Nephron progenitor cell (in vitro differentiated cells): ENCODE measurements around the gene OLAH.

ENCODE experiments used
- DNase-seq: peaks from one replicate; pipeline ENCODE4 v3.0.0; 2021
- H3K27ac Mint-ChIP-seq: 2 replicates; pipeline ENCODE4 v1.8.0; 2021; ENCODE audit warnings: mild to moderate bottlenecking, moderate library complexity, mixed read lengths
- H3K27me3 Mint-ChIP-seq: 2 replicates; pipeline ENCODE4 v1.8.0; 2021; ENCODE audit warnings: mild to moderate bottlenecking, low read depth, mixed read lengths; ENCODE audit not compliant: poor library complexity
- H3K36me3 Mint-ChIP-seq: 2 replicates; pipeline ENCODE4 v1.8.0; 2021; ENCODE audit warnings: low read depth, mixed read lengths
- H3K4me1 Mint-ChIP-seq: 2 replicates; pipeline ENCODE4 v1.8.0; 2021; ENCODE audit warnings: mixed read lengths
- H3K4me3 Mint-ChIP-seq: 2 replicates; pipeline ENCODE4 v1.8.0; 2021; ENCODE audit warnings: mild to moderate bottlenecking, moderate library complexity, mixed read lengths
- H3K9me3 Mint-ChIP-seq: 2 replicates; pipeline ENCODE4 v1.8.0; 2021; ENCODE audit warnings: mild to moderate bottlenecking, moderate library complexity, mixed read lengths
- TF ChIP-seq, protein P1 (sequence below): fragments of 200-600 bp; sonication (generic); IDR thresholded peaks from 2 replicates; pipeline ENCODE4 v1.5.0; 2021; ENCODE audit warnings: antibody characterized with exemption

Gene OLAH

GRCh38 chr10:15097011-15097812 lies 53.5 kb downstream of the OLAH start, which contains the start of gene RPP38:
TSS of gene RPP38 (plus strand) at chr10:15097355. CDS start at chr10:15103315, 5,960 bp downstream.
- H3K27me3 Mint-ChIP-seq = peaks cover 16% of the 10 kb centered on the region
- H3K4me3 Mint-ChIP-seq = peak within 1 kb of the TSS; percentile 99
- peak within 1 kb of the TSS; percentile 99 for H3K27ac Mint-ChIP-seq
- DNase-seq = peak; percentile 98
- H3K36me3 Mint-ChIP-seq = peaks cover 20% of the 10 kb centered on the region
- TF ChIP-seq, protein P1, sequence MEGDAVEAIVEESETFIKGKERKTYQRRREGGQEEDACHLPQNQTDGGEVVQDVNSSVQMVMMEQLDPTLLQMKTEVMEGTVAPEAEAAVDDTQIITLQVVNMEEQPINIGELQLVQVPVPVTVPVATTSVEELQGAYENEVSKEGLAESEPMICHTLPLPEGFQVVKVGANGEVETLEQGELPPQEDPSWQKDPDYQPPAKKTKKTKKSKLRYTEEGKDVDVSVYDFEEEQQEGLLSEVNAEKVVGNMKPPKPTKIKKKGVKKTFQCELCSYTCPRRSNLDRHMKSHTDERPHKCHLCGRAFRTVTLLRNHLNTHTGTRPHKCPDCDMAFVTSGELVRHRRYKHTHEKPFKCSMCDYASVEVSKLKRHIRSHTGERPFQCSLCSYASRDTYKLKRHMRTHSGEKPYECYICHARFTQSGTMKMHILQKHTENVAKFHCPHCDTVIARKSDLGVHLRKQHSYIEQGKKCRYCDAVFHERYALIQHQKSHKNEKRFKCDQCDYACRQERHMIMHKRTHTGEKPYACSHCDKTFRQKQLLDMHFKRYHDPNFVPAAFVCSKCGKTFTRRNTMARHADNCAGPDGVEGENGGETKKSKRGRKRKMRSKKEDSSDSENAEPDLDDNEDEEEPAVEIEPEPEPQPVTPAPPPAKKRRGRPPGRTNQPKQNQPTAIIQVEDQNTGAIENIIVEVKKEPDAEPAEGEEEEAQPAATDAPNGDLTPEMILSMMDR = no peak
- H3K4me1 Mint-ChIP-seq = peaks cover 41% of the 10 kb centered on the region
- H3K9me3 Mint-ChIP-seq = no peaks in the 10 kb centered on the region

GRCh38 chr10:15099886-15100285 lies 56.1 kb downstream of the OLAH start:
- TF ChIP-seq, protein P1 = no peak
- peaks cover 52% of the 10 kb centered on the region for H3K4me1 Mint-ChIP-seq
- peaks cover 6% of the 10 kb centered on the region for H3K27me3 Mint-ChIP-seq
- peak overlapping the region; percentile 28 for H3K4me3 Mint-ChIP-seq
- DNase-seq = no peak
- H3K36me3 Mint-ChIP-seq = peaks cover 36% of the 10 kb centered on the region
- no peak overlapping the region for H3K27ac Mint-ChIP-seq
- no peaks in the 10 kb centered on the region for H3K9me3 Mint-ChIP-seq

GRCh38 chr10:15103513-15103912 lies 59.8 kb downstream of the OLAH start:
- H3K27me3 Mint-ChIP-seq = no peaks in the 10 kb centered on the region
- H3K4me1 Mint-ChIP-seq = peaks cover 30% of the 10 kb centered on the region
- DNase-seq = no peak
- no peak overlapping the region for H3K4me3 Mint-ChIP-seq
- no peaks in the 10 kb centered on the region for H3K9me3 Mint-ChIP-seq
- H3K36me3 Mint-ChIP-seq = peaks cover 58% of the 10 kb centered on the region
- TF ChIP-seq, protein P1 = no peak
- peak overlapping the region; percentile 82 for H3K27ac Mint-ChIP-seq

DNA sequence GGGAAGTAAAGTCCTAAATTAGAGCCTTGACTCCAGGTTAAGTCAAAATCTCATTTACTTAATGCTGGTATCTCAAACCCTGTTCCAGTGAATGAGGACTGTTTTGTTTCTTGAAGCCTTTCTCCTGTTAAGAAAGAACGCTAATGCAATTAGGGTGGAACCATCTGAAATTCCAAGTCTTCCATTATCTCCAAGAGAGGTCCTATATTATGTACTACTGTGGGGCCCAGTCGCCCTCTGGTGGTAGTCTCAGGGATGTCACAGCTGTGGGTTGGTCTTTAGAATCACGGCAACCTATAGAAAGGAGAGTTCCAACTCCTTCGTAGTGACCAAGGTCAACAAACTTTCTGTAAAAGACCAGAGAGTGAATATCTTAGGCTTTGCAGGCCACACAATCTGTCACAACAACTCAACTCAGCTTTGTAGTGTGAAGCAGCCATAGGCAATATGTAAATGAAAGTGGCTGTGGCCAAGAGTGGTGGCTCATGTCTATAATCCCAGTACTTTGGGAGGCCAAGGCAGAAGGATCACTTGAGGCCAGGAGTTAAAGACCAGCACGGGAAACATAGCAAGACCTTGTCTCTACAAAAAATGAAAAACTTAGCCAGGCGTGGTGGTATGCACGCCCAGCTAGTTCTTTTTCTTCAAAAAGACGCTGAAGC lies 62.7 kb downstream of the OLAH start:
- Mint-ChIP-seq H3K27ac (no peak overlapping the region), H3K4me3 (no peak overlapping the region)
- TF ChIP-seq, protein P1 = peak; percentile 93

GRCh38 chr10:15112657-15113056 lies 68.9 kb downstream of the OLAH start:
- no peak overlapping the region for H3K4me3 Mint-ChIP-seq
- H3K27ac Mint-ChIP-seq = no peak overlapping the region
- TF ChIP-seq, protein P1 = no peak
- H3K27me3 Mint-ChIP-seq = no peaks in the 10 kb centered on the region
- H3K9me3 Mint-ChIP-seq = no peaks in the 10 kb centered on the region
- DNase-seq = no peak
- H3K4me1 Mint-ChIP-seq = no peaks in the 10 kb centered on the region
- H3K36me3 Mint-ChIP-seq = peaks cover 30% of the 10 kb centered on the region

More for the DNA sequence above, 62.7 kb downstream of the OLAH start:
- no peaks in the 10 kb centered on the region for H3K27me3 Mint-ChIP-seq
- H3K4me1 Mint-ChIP-seq = peaks cover 16% of the 10 kb centered on the region
- no peaks in the 10 kb centered on the region for H3K9me3 Mint-ChIP-seq
- peak; percentile 79 for DNase-seq
- peaks cover 62% of the 10 kb centered on the region for H3K36me3 Mint-ChIP-seq
